ENCODE data around the gene SEMA5B. TPM values are rescaled to one million over a fixed set of nuclear protein-coding genes. Genes with fewer than 3 reads are reported as not detected.

Gene SEMA5B
- total RNA-seq, 1 experiment from 2014 or later: not detected

GRCh38 chr3:122977746-122978466 lies 49.7 kb downstream of the SEMA5B start:
- ChIA-PET CTCF (interaction anchor here (0.6 to 2.4 kb wide), 6 partner anchors 11 to 1256 kb away, joined by 3 to 9 read pairs (median 3); no protein-coding TSS in a partner anchor), POLR2A (interaction anchor here (1.1 kb wide), 1 partner anchor 8 kb away, joined by 4 read pairs; no protein-coding TSS in a partner anchor)
- H3K27ac Mint-ChIP-seq (ENCODE audit: low read depth, unreplicated experiment): no peak overlapping the region
- intact Hi-C loops (cut with micrococcal nuclease): no loop called here
- H3K4me3 Mint-ChIP-seq (ENCODE audit: unreplicated experiment): no peak overlapping the region
- H3K4me1 Mint-ChIP-seq (ENCODE audit: insufficient read depth, unreplicated experiment): peaks cover 29% of the 10 kb centered on the region
- peak; percentile 65 for DNase-seq (ENCODE audit: unreplicated experiment)
- TF ChIP-seq, protein P1, sequence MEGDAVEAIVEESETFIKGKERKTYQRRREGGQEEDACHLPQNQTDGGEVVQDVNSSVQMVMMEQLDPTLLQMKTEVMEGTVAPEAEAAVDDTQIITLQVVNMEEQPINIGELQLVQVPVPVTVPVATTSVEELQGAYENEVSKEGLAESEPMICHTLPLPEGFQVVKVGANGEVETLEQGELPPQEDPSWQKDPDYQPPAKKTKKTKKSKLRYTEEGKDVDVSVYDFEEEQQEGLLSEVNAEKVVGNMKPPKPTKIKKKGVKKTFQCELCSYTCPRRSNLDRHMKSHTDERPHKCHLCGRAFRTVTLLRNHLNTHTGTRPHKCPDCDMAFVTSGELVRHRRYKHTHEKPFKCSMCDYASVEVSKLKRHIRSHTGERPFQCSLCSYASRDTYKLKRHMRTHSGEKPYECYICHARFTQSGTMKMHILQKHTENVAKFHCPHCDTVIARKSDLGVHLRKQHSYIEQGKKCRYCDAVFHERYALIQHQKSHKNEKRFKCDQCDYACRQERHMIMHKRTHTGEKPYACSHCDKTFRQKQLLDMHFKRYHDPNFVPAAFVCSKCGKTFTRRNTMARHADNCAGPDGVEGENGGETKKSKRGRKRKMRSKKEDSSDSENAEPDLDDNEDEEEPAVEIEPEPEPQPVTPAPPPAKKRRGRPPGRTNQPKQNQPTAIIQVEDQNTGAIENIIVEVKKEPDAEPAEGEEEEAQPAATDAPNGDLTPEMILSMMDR (IDR thresholded peaks at IDR 0.05; ENCODE audit: unreplicated experiment): no peak
- no peaks in the 10 kb centered on the region for H3K36me3 Mint-ChIP-seq (ENCODE audit: insufficient read depth, unreplicated experiment)
- peaks cover 7% of the 10 kb centered on the region for H3K27me3 Mint-ChIP-seq (ENCODE audit: insufficient read depth, unreplicated experiment)
- H3K9me3 Mint-ChIP-seq (ENCODE audit: unreplicated experiment): no peaks in the 10 kb centered on the region
- no TSS peak for BruUV-seq (replicated peaks)

DNA sequence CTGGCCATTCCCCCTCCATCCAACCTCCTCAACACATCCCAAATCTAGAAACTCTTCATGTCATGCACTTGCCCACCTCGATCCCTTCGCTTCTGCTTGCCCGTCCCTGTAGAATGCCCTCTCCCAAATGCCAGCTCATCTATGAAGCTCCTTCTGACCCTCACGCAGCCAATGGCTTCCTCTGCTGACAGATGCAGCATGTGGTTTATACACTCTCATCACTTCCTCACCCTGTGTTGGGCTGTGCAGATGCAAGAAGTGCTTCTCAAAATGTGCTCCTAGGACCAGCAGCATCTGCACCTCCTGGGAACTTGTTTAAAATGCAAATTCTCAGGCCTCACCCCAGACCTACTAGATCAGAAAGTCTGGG lies 51.7 kb downstream of the SEMA5B start:
- Mint-ChIP-seq H3K9me3 (ENCODE audit: unreplicated experiment) (no peaks in the 10 kb centered on the region), H3K4me3 (ENCODE audit: unreplicated experiment) (no peak overlapping the region), H3K4me1 (ENCODE audit: insufficient read depth, unreplicated experiment) (peaks cover 32% of the 10 kb centered on the region), H3K36me3 (ENCODE audit: insufficient read depth, unreplicated experiment) (no peaks in the 10 kb centered on the region), H3K27ac (ENCODE audit: low read depth, unreplicated experiment) (no peak overlapping the region), H3K27me3 (ENCODE audit: insufficient read depth, unreplicated experiment) (no peaks in the 10 kb centered on the region)
- TF ChIP-seq, protein P1 (IDR thresholded peaks at IDR 0.05; ENCODE audit: unreplicated experiment): no peak
- intact Hi-C loops (cut with micrococcal nuclease): no loop called here
- ChIA-PET POLR2A (no interaction called here), CTCF (no interaction called here)
- no TSS peak for BruUV-seq (replicated peaks)
- no peak for DNase-seq (ENCODE audit: unreplicated experiment)

GRCh38 chr3:122975163-122975923 lies 52.2 kb downstream of the SEMA5B start:
- Mint-ChIP-seq H3K27ac (ENCODE audit: low read depth, unreplicated experiment) (no peak overlapping the region), H3K36me3 (ENCODE audit: insufficient read depth, unreplicated experiment) (no peaks in the 10 kb centered on the region), H3K27me3 (ENCODE audit: insufficient read depth, unreplicated experiment) (no peaks in the 10 kb centered on the region), H3K4me1 (ENCODE audit: insufficient read depth, unreplicated experiment) (peaks cover 35% of the 10 kb centered on the region), H3K9me3 (ENCODE audit: unreplicated experiment) (no peaks in the 10 kb centered on the region), H3K4me3 (ENCODE audit: unreplicated experiment) (no peak overlapping the region)
- intact Hi-C loops (cut with micrococcal nuclease): no loop called here
- ChIA-PET CTCF (interaction anchor here (0.7 to 1.0 kb wide), 2 partner anchors 20 to 39 kb away, joined by 3 read pairs; no protein-coding TSS in a partner anchor), POLR2A (no interaction called here)
- DNase-seq (ENCODE audit: unreplicated experiment): no peak
- TF ChIP-seq, protein P1 (IDR thresholded peaks at IDR 0.05; ENCODE audit: unreplicated experiment): no peak
- BruUV-seq (replicated peaks): no TSS peak

DNA sequence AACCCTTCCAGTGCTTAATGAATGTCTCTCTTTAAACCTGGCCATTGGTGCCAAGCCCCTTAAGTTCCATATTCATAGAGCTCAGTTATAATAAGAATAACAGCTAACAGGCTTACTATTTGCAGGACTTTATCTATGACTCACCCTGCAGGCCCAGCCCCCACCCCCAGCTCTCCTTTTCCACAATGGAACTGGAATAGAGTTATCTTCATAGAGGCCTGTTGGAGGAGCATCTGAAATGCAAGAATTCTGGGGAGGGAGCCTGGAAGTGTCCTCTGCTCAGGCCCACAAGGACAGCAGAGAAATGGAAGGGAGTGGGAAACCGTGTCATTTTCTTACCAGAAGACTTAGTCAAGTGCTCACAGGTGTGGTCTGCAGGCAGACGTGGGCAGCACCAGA lies 52.8 kb downstream of the SEMA5B start:
- peak; percentile 34 for DNase-seq (ENCODE audit: unreplicated experiment)
- Mint-ChIP-seq H3K27me3 (ENCODE audit: insufficient read depth, unreplicated experiment) (no peaks in the 10 kb centered on the region), H3K4me1 (ENCODE audit: insufficient read depth, unreplicated experiment) (peaks cover 36% of the 10 kb centered on the region), H3K27ac (ENCODE audit: low read depth, unreplicated experiment) (no peak overlapping the region), H3K9me3 (ENCODE audit: unreplicated experiment) (no peaks in the 10 kb centered on the region), H3K36me3 (ENCODE audit: insufficient read depth, unreplicated experiment) (no peaks in the 10 kb centered on the region), H3K4me3 (ENCODE audit: unreplicated experiment) (no peak overlapping the region)
- BruUV-seq (replicated peaks): no TSS peak
- intact Hi-C loops (cut with micrococcal nuclease): no loop called here
- CTCF ChIA-PET: interaction anchor here (0.7 to 1.0 kb wide), 4 partner anchors 20 to 169 kb away, joined by 3 read pairs; no protein-coding TSS in a partner anchor
- TF ChIP-seq, protein P1 (IDR thresholded peaks at IDR 0.05; ENCODE audit: unreplicated experiment): no peak
- POLR2A ChIA-PET: no interaction called here

All from MCF 10A (cell line).